Measurements from ENCODE around the gene EVA1A. TPM values are rescaled to one million over a fixed set of nuclear protein-coding genes. Genes with fewer than 3 reads are reported as not detected.

The EVA1A gene
- total and polyA plus RNA-seq, 12 donors = 0.53 to 4.3 (median 1.0) TPM; not detected in 3

GRCh38 chr2:75608684-75609333 is 48.1 kb upstream of the EVA1A start:
- no peaks in the 10 kb centered on the region for H3K36me3 ChIP-seq (replicated peaks in 1 of 2)
- DNase-seq = peak; percentile 20 to 73 (median 49)
- H3K9me3 ChIP-seq (replicated peaks in 1 of 3) = no peaks in the 10 kb centered on the region
- H3K27ac ChIP-seq = no peak overlapping the region
- no peaks in the 10 kb centered on the region for H3K4me1 ChIP-seq (replicated peaks in 1 of 2)
- intact Hi-C loops (cut with DNase I) = loop anchor here (2.0 to 10.0 kb wide), 3 partner anchors 144 to 684 kb away; no protein-coding TSS in a partner anchor
- peak; percentile 66 to 93 (median 81) for TF ChIP-seq CTCF (IDR thresholded peaks at IDR 0.05)
- no peak for TF ChIP-seq POLR2A (IDR thresholded peaks at IDR 0.05)
- WGBS, 4 donors = 8 to 18% (median 15%) methylated on average over 25 of the region's 25 CpGs
- H3K4me3 ChIP-seq = no peak overlapping the region
- H3K27me3 ChIP-seq = no peaks in the 10 kb centered on the region

- no peak for TF ChIP-seq POLR2A (IDR thresholded peaks at IDR 0.05)
- TF ChIP-seq CTCF (IDR thresholded peaks at IDR 0.05) = no peak
- H3K4me3 ChIP-seq = no peak overlapping the region
- 45 to 51% (median 48%) methylated on average over 5 to 7 of the region's 7 CpGs for WGBS, 4 donors
- intact Hi-C loops (cut with DNase I) = loop anchor here (2.0 to 10.0 kb wide), 3 partner anchors 143 to 683 kb away; no protein-coding TSS in a partner anchor
- H3K4me1 ChIP-seq (replicated peaks in 1 of 2) = no peaks in the 10 kb centered on the region
- no peak overlapping the region for H3K27ac ChIP-seq
- H3K27me3 ChIP-seq = no peaks in the 10 kb centered on the region
- DNase-seq = no peak
- H3K9me3 ChIP-seq (replicated peaks in 1 of 3) = no peaks in the 10 kb centered on the region
- no peaks in the 10 kb centered on the region for H3K36me3 ChIP-seq (replicated peaks in 1 of 2)
Observed at GRCh38 chr2:75607988-75608683, 47.4 kb upstream of the EVA1A start.

GRCh38 chr2:75607400-75607798 is 46.7 kb upstream of the EVA1A start:
- no peaks in the 10 kb centered on the region for H3K27me3 ChIP-seq
- H3K4me1 ChIP-seq (replicated peaks in 1 of 2) = no peaks in the 10 kb centered on the region
- intact Hi-C loops (cut with DNase I) = loop anchor here (10.0 kb wide), 2 partner anchors 143 to 683 kb away; no protein-coding TSS in a partner anchor
- no peaks in the 10 kb centered on the region for H3K9me3 ChIP-seq (replicated peaks in 1 of 3)
- no peak overlapping the region for H3K27ac ChIP-seq
- H3K4me3 ChIP-seq = no peak overlapping the region
- 89 to 93% (median 91%) methylated on average over 3 of the region's 3 CpGs for WGBS, 4 donors
- TF ChIP-seq CTCF (IDR thresholded peaks at IDR 0.05) (no peak), POLR2A (IDR thresholded peaks at IDR 0.05) (no peak)
- no peak for DNase-seq
- no peaks in the 10 kb centered on the region for H3K36me3 ChIP-seq (replicated peaks in 1 of 2)

GRCh38 chr2:75606761-75607399 is 46.1 kb upstream of the EVA1A start:
- DNase-seq = no peak
- intact Hi-C loops (cut with DNase I) = loop anchor here (10.0 kb wide), 2 partner anchors 142 to 682 kb away; no protein-coding TSS in a partner anchor
- WGBS, 4 donors = 81 to 88% (median 85%) methylated on average over 8 of the region's 8 CpGs
- Histone ChIP-seq H3K36me3 (replicated peaks in 1 of 2) (no peaks in the 10 kb centered on the region), H3K27me3 (no peaks in the 10 kb centered on the region), H3K9me3 (replicated peaks in 1 of 3) (no peaks in the 10 kb centered on the region), H3K27ac (no peak overlapping the region), H3K4me3 (no peak overlapping the region), H3K4me1 (replicated peaks in 1 of 2) (no peaks in the 10 kb centered on the region)
- TF ChIP-seq POLR2A (IDR thresholded peaks at IDR 0.05) (no peak), CTCF (IDR thresholded peaks at IDR 0.05) (no peak)
